CD4-positive, alpha-beta memory T cell (primary cell): ENCODE data around the gene FKBP8. TPM values are rescaled to one million over a fixed set of nuclear protein-coding genes. Genes with fewer than 3 reads are reported as not detected.
A peak's percentile ranks its signal among the peaks of the same experiment; 100 is the strongest.

Source experiments
- CTCF ChIA-PET: fragments of 350-600 bp; sonication (Branson Sonifier 250); formaldehyde crosslinking; loops from one replicate; lab custom pipeline; 2021; ENCODE audit warnings: inconsistent platforms; ENCODE audit not compliant: partially characterized antibody; lab: Charles Lee
- POLR2A ChIA-PET: fragments of 350-600 bp; sonication (Branson Sonifier 250); formaldehyde crosslinking; loops from one replicate; lab custom pipeline; 2021; ENCODE audit not compliant: partially characterized antibody; lab: Charles Lee
- DNase-seq, 5 donors: peaks; one replicate each; pipeline versions ENCODE4 v3.0.0 to v3.0.0-alpha.2; 2020 to 2022; ENCODE audit warnings: mixed read lengths in 1 of 5
- H3K27ac ChIP-seq: one replicate; pipeline ENCODE4 v1.7.0; 2013; ENCODE audit warnings: low read depth, low read length
- H3K27me3 ChIP-seq: 2 replicates; pipeline ENCODE4 v1.7.0; 2013; ENCODE audit warnings: mild to moderate bottlenecking, low read length, moderate library complexity; ENCODE audit not compliant: insufficient read depth
- H3K36me3 ChIP-seq: 2 replicates; pipeline ENCODE4 v1.7.0; 2013; ENCODE audit warnings: mild to moderate bottlenecking, low read length, moderate library complexity; ENCODE audit not compliant: insufficient read depth
- H3K4me1 ChIP-seq: 2 replicates; pipeline ENCODE4 v1.7.0; 2013; ENCODE audit warnings: mild to moderate bottlenecking, low read length, moderate library complexity; ENCODE audit not compliant: insufficient read depth
- H3K4me3 ChIP-seq, 2 donors: one replicate each; pipeline ENCODE4 v1.7.0; 2013; ENCODE audit warnings: low read length in 2 of 2, mild to moderate bottlenecking in 1 of 2
- H3K9me3 ChIP-seq, 2 donors: one replicate each; pipeline ENCODE4 v1.7.0; 2013; ENCODE audit warnings: low read length in 2 of 2, control low read depth in 1 of 2; ENCODE audit not compliant: control insufficient read depth in 1 of 2
- H3K27ac Mint-ChIP-seq, 7 donors: one replicate each; pipeline ENCODE4 v1.8.0; 2020 to 2021; ENCODE audit warnings: mixed read lengths in 7 of 7, mild to moderate bottlenecking in 6 of 7, inconsistent platforms in 3 of 7, moderate library complexity in 3 of 7
- H3K27me3 Mint-ChIP-seq, 2 donors: one replicate each; pipeline ENCODE4 v1.8.0; 2020 to 2021; ENCODE audit warnings: mixed read lengths in 2 of 2
- H3K36me3 Mint-ChIP-seq, 2 donors: one replicate each; pipeline ENCODE4 v1.8.0; 2020 to 2021; ENCODE audit warnings: mixed read lengths in 2 of 2, inconsistent platforms in 1 of 2, mild to moderate bottlenecking in 1 of 2
- H3K4me1 Mint-ChIP-seq, 4 donors: one replicate each; pipeline ENCODE4 v1.8.0; 2020 to 2021; ENCODE audit warnings: mixed read lengths in 4 of 4, mild to moderate bottlenecking in 1 of 4
- H3K4me3 Mint-ChIP-seq, 8 donors: one replicate each; pipeline ENCODE4 v1.8.0; 2020 to 2021; ENCODE audit warnings: mixed read lengths in 8 of 8, mild to moderate bottlenecking in 7 of 8, moderate library complexity in 6 of 8, inconsistent platforms in 3 of 8
- H3K9me3 Mint-ChIP-seq, 8 donors: one replicate each; pipeline ENCODE4 v1.8.0; 2020 to 2021; ENCODE audit warnings: mixed read lengths in 8 of 8, mild to moderate bottlenecking in 5 of 8, inconsistent platforms in 3 of 8, moderate library complexity in 1 of 8
- intact Hi-C: fragments of 100-400 bp; cut with micrococcal nuclease; formaldehyde crosslinking; loops from one replicate; pipeline ENCODE4 v1.15.1; 2023
- polyA plus RNA-seq, 2 donors: library from polyadenylated mRNA; unstranded; fragments of 300-500 nt; fragmentation: Illumina TruSeq; gene quantifications; one replicate each; pipeline ENCODE4 v1.2.3, GENCODE V29; 2021
- total RNA-seq, 2 experiments: library from RNA; stranded (reverse); gene quantifications; one replicate each; pipeline ENCODE4 v1.2.3, GENCODE V29; 2021

FKBP8 gene
- total and polyA plus RNA-seq, 4 experiments from 2014 or later = 82.4 to 249 (median 181) TPM

GRCh38 chr19:18503971-18504885, 39.1 kb downstream of the FKBP8 start:
- peaks cover 70 to 100% (median 88%) of the 10 kb centered on the region in 4 donors for H3K4me1 Mint-ChIP-seq
- Histone ChIP-seq H3K36me3 (no peaks in the 10 kb centered on the region), H3K27me3 (no peaks in the 10 kb centered on the region), H3K9me3 (no peaks in the 10 kb centered on the region), H3K4me3 (no peak overlapping the region), H3K27ac (peak overlapping the region; percentile 56), H3K4me1 (peaks cover 100% of the 10 kb centered on the region)
- no peaks in the 10 kb centered on the region for H3K9me3 Mint-ChIP-seq
- POLR2A ChIA-PET = interaction anchor here (0.8 to 5.8 kb wide), 5 partner anchors 8 to 29 kb away, joined by 3 to 83 read pairs (median 26); partner anchors contain the start of gene ELL
- no peaks in the 10 kb centered on the region for H3K36me3 Mint-ChIP-seq
- intact Hi-C loops = no loop called here
- peak overlapping the region in 6 of 8 donors; percentile 13 to 88 (median 60) for H3K4me3 Mint-ChIP-seq
- H3K27me3 Mint-ChIP-seq = no peaks in the 10 kb centered on the region
- peak overlapping the region; percentile 55 to 97 (median 80) for H3K27ac Mint-ChIP-seq
- CTCF ChIA-PET = interaction anchor here (0.8 to 1.6 kb wide), 9 partner anchors 7 to 93 kb away, joined by 3 to 6 read pairs (median 3); partner anchors contain the start of gene ELL
- DNase-seq = no peak

- POLR2A ChIA-PET = interaction anchor here (0.8 to 5.8 kb wide), 5 partner anchors 9 to 91 kb away, joined by 3 to 26 read pairs (median 4); no protein-coding TSS in a partner anchor
- Histone ChIP-seq H3K27ac (peak overlapping the region; percentile 56), H3K9me3 (no peaks in the 10 kb centered on the region), H3K4me1 (peaks cover 100% of the 10 kb centered on the region), H3K27me3 (no peaks in the 10 kb centered on the region), H3K36me3 (no peaks in the 10 kb centered on the region), H3K4me3 (no peak overlapping the region)
- CTCF ChIA-PET = interaction anchor here (1.0 to 1.6 kb wide), 4 partner anchors 11 to 92 kb away, joined by 3 to 5 read pairs (median 3); no protein-coding TSS in a partner anchor
- Mint-ChIP-seq H3K27ac (peak overlapping the region; percentile 73 to 95 (median 84)), H3K4me1 (peaks cover 73 to 100% (median 89%) of the 10 kb centered on the region in 4 donors), H3K4me3 (peak overlapping the region in 6 of 8 donors; percentile 35 to 79 (median 44)), H3K36me3 (no peaks in the 10 kb centered on the region), H3K9me3 (no peaks in the 10 kb centered on the region), H3K27me3 (no peaks in the 10 kb centered on the region)
- intact Hi-C loops = no loop called here
- no peak for DNase-seq
These were observed 39.9 kb downstream of the FKBP8 start for GRCh38 chr19:18503337-18503970.

- H3K4me3 ChIP-seq = no peak overlapping the region
- peak overlapping the region; percentile 7 for H3K27ac ChIP-seq
- CTCF ChIA-PET = interaction anchor here (1.0 to 1.6 kb wide), 3 partner anchors 18 to 91 kb away, joined by 3 to 5 read pairs (median 3); no protein-coding TSS in a partner anchor
- H3K27me3 Mint-ChIP-seq = no peaks in the 10 kb centered on the region
- H3K36me3 ChIP-seq = no peaks in the 10 kb centered on the region
- H3K9me3 Mint-ChIP-seq = no peaks in the 10 kb centered on the region
- H3K9me3 ChIP-seq = no peaks in the 10 kb centered on the region
- no peak for DNase-seq
- POLR2A ChIA-PET = interaction anchor here (0.6 to 1.9 kb wide), 6 partner anchors 10 to 91 kb away, joined by 3 to 4 read pairs (median 4); partner anchors contain the start of genes ELL and UBA52
- intact Hi-C loops = no loop called here
- H3K4me1 Mint-ChIP-seq = peaks cover 72 to 100% (median 91%) of the 10 kb centered on the region in 4 donors
- peaks cover 100% of the 10 kb centered on the region for H3K4me1 ChIP-seq
- H3K27me3 ChIP-seq = no peaks in the 10 kb centered on the region
- H3K4me3 Mint-ChIP-seq = peak overlapping the region in 7 of 8 donors; percentile 39 to 79 (median 52)
- H3K36me3 Mint-ChIP-seq = no peaks in the 10 kb centered on the region
- H3K27ac Mint-ChIP-seq = peak overlapping the region; percentile 84 to 95 (median 89)
These were observed 40.6 kb downstream of the FKBP8 start for GRCh38 chr19:18502638-18503294.

GRCh38 chr19:18502246-18502637, 41.1 kb downstream of the FKBP8 start:
- H3K9me3 ChIP-seq = no peaks in the 10 kb centered on the region
- no peaks in the 10 kb centered on the region for H3K36me3 Mint-ChIP-seq
- H3K4me1 ChIP-seq = peaks cover 100% of the 10 kb centered on the region
- no peak overlapping the region for H3K4me3 ChIP-seq
- no peaks in the 10 kb centered on the region for H3K9me3 Mint-ChIP-seq
- no peaks in the 10 kb centered on the region for H3K27me3 Mint-ChIP-seq
- H3K36me3 ChIP-seq = no peaks in the 10 kb centered on the region
- intact Hi-C loops = no loop called here
- POLR2A ChIA-PET = interaction anchor here (0.6 to 1.9 kb wide), 4 partner anchors 10 to 92 kb away, joined by 3 to 4 read pairs (median 4); partner anchors contain the start of genes ELL and UBA52
- CTCF ChIA-PET = interaction anchor here (1.6 to 14.1 kb wide), 2 partner anchors 17 to 29 kb away, joined by 5 to 131 read pairs; partner anchors contain the start of gene ELL
- peaks cover 69 to 100% (median 88%) of the 10 kb centered on the region in 4 donors for H3K4me1 Mint-ChIP-seq
- H3K27ac ChIP-seq = peak overlapping the region; percentile 7
- no peaks in the 10 kb centered on the region for H3K27me3 ChIP-seq
- peak overlapping the region in 7 of 8 donors; percentile 9 to 66 (median 44) for H3K4me3 Mint-ChIP-seq
- peak in 1 of 5 donors; percentile 51 for DNase-seq
- peak overlapping the region; percentile 31 to 95 (median 84) for H3K27ac Mint-ChIP-seq

- H3K9me3 ChIP-seq = no peaks in the 10 kb centered on the region
- Mint-ChIP-seq H3K4me3 (peak overlapping the region in 5 of 8 donors; percentile 9 to 66 (median 33)), H3K9me3 (no peaks in the 10 kb centered on the region), H3K27ac (peak overlapping the region in 5 of 7 donors; percentile 51 to 95 (median 79)), H3K27me3 (no peaks in the 10 kb centered on the region), H3K4me1 (peaks cover 69 to 100% (median 88%) of the 10 kb centered on the region in 4 donors), H3K36me3 (peaks cover 0 to 2% of the 10 kb centered on the region in 2 donors)
- ChIA-PET CTCF (interaction anchor here (14.1 kb wide), 1 partner anchor 18 kb away, joined by 131 read pairs; the partner anchor contains the start of gene ELL), POLR2A (interaction anchor here (1.9 kb wide), 1 partner anchor 10 kb away, joined by 4 read pairs; no protein-coding TSS in a partner anchor)
- DNase-seq = no peak
- H3K4me3 ChIP-seq = no peak overlapping the region
- H3K27me3 ChIP-seq = no peaks in the 10 kb centered on the region
- peaks cover 100% of the 10 kb centered on the region for H3K4me1 ChIP-seq
- no peaks in the 10 kb centered on the region for H3K36me3 ChIP-seq
- H3K27ac ChIP-seq = no peak overlapping the region
- intact Hi-C loops = no loop called here
These were observed 41.5 kb downstream of the FKBP8 start for GRCh38 chr19:18501832-18502231.

- Histone ChIP-seq H3K4me3 (no peak overlapping the region), H3K9me3 (no peaks in the 10 kb centered on the region), H3K36me3 (no peaks in the 10 kb centered on the region), H3K27ac (no peak overlapping the region), H3K27me3 (no peaks in the 10 kb centered on the region), H3K4me1 (peaks cover 100% of the 10 kb centered on the region)
- DNase-seq = no peak
- Mint-ChIP-seq H3K36me3 (peaks cover 0 to 2% of the 10 kb centered on the region in 2 donors), H3K4me3 (peak overlapping the region in 5 of 8 donors; percentile 17 to 60 (median 33)), H3K4me1 (peaks cover 68 to 100% (median 88%) of the 10 kb centered on the region in 4 donors), H3K27me3 (no peaks in the 10 kb centered on the region), H3K27ac (peak overlapping the region in 6 of 7 donors; percentile 36 to 95 (median 82)), H3K9me3 (no peaks in the 10 kb centered on the region)
- ChIA-PET CTCF (interaction anchor here (14.1 kb wide), 1 partner anchor 18 kb away, joined by 131 read pairs; the partner anchor contains the start of gene ELL), POLR2A (interaction anchor here (1.9 kb wide), 1 partner anchor 11 kb away, joined by 4 read pairs; no protein-coding TSS in a partner anchor)
- intact Hi-C loops = no loop called here
These were observed 42.0 kb downstream of the FKBP8 start for GRCh38 chr19:18501351-18501750.
